HCT116 (cell line): ENCODE data around the gene HNRNPD. TPM values are rescaled to one million over a fixed set of nuclear protein-coding genes. Genes with fewer than 3 reads are reported as not detected.
"Not testable (repeated sequence)": the region's sequence is repeated elsewhere in the genome, so short reads cannot be mapped to it uniquely, and the experiment has no call there.

Source experiments
- ATAC-seq: fragments of 200-7000 bp; cut with Tn5 transposase; 2 replicates; pipeline ENCODE4 v1.9.1; 2020; ENCODE audit warnings: mild to moderate bottlenecking, moderate library complexity
- BruUV-seq: library from RNA; stranded (reverse); fragments of 400-500 nt; replicated peaks from 2 replicates; lab custom pipeline; 2021; lab: Mats Ljungman, UMichigan
- CTCF ChIA-PET: fragments of 300-600 bp; sonication (Branson Sonifier 250); formaldehyde crosslinking; loops from one replicate; lab custom pipeline; 2021; ENCODE audit warnings: antibody characterized with exemption; lab: Charles Lee
- POLR2A ChIA-PET: fragments of 300-600, 350-600 bp; sonication (Branson Sonifier 250); formaldehyde crosslinking; loops from one replicate; lab custom pipeline; 2021; ENCODE audit warnings: antibody characterized with exemption; lab: Charles Lee
- RAD21 ChIA-PET, 2 experiments: fragments of 300-600 bp; sonication (Branson Sonifier 250); formaldehyde crosslinking; loops; one replicate each; lab custom pipeline; 2023; ENCODE audit warnings: low total read pairs in 2 of 2; ENCODE audit not compliant: uncharacterized antibody in 2 of 2, unreplicated experiment in 2 of 2, low non-redundant PET in 1 of 2; lab: Charles Lee
- DNase-seq: peaks from one replicate; pipeline ENCODE4 v3.0.0-alpha.2; 2010; ENCODE audit warnings: low read depth, low spot score
- H2AFZ ChIP-seq: fragments of 200-600 bp; shearing (Covaris generic), sonication (generic); 2 replicates; pipeline ENCODE4 v1.6.1; 2017; ENCODE audit warnings: low read depth, mixed run types, mixed read lengths, antibody characterized with exemption, low read length; ENCODE audit not compliant: poor library complexity, severe bottlenecking
- H3K27ac ChIP-seq: 2 replicates; pipeline ENCODE4 v1.5.1; 2012; ENCODE audit warnings: low read depth, low read length
- H3K27me3 ChIP-seq: fragments of 200-600 bp; sonication (generic); 2 replicates; pipeline ENCODE4 v1.6.1; 2016; ENCODE audit warnings: mixed run types, low read length, mixed read lengths; ENCODE audit not compliant: insufficient read depth
- H3K36me3 ChIP-seq, 2 experiments: fragments of 200-500 bp in 1 of 2; fragments of 200-600 bp in 1 of 2; sonication (Bioruptor generic) in 1 of 2; sonication (generic) in 1 of 2; 2 replicates each; pipeline versions ENCODE4 v1.5.1 to v1.6.1; 2014 to 2016; ENCODE audit warnings: low read length in 2 of 2, inconsistent platforms in 1 of 2, mixed read lengths in 1 of 2, mixed run types in 1 of 2; ENCODE audit not compliant: insufficient read depth in 2 of 2, control insufficient read depth in 1 of 2
- H3K4me1 ChIP-seq, 2 experiments: fragments of 200-600 bp in 1 of 2; sonication (generic) in 1 of 2; 2 replicates each; pipeline versions ENCODE4 v1.5.1 to v1.6.1; 2012 to 2017; ENCODE audit warnings: low read length in 2 of 2, inconsistent platforms in 1 of 2, mild to moderate bottlenecking in 1 of 2, mixed read lengths in 1 of 2, mixed run types in 1 of 2, moderate library complexity in 1 of 2; ENCODE audit not compliant: insufficient read depth in 2 of 2, control insufficient read depth in 1 of 2
- H3K4me2 ChIP-seq: fragments of 200-600 bp; sonication (generic); 2 replicates; pipeline ENCODE4 v1.6.1; 2017; ENCODE audit warnings: mixed run types, low read length, mixed read lengths
- H3K4me3 ChIP-seq, 2 experiments: fragments of 200-600 bp in 1 of 2; sonication (generic) in 1 of 2; replicated peaks in 1 of 2; 2 replicates each; pipeline ENCODE4 v1.5.1; 2011 to 2016; ENCODE audit warnings: low read length in 2 of 2, control low read depth in 1 of 2, low read depth in 1 of 2, mild to moderate bottlenecking in 1 of 2, mixed read lengths in 1 of 2, mixed run types in 1 of 2
- H3K79me2 ChIP-seq: fragments of 200-600 bp; sonication (generic); 2 replicates; pipeline ENCODE4 v1.6.1; 2017; ENCODE audit warnings: mild to moderate bottlenecking, mixed run types, low read length, moderate library complexity, mixed read lengths; ENCODE audit not compliant: insufficient read depth
- H3K9ac ChIP-seq: fragments of 200-600 bp; sonication (generic); 2 replicates; pipeline ENCODE4 v1.6.1; 2016; ENCODE audit warnings: low read length, mixed read lengths
- H3K9me2 ChIP-seq: fragments of 200-600 bp; sonication (generic), shearing (Covaris generic); 2 replicates; pipeline ENCODE4 v1.6.1; 2017; ENCODE audit warnings: mixed run types, mild to moderate bottlenecking, moderate library complexity; ENCODE audit not compliant: insufficient read depth
- H3K9me3 ChIP-seq, 2 experiments: fragments of 200-500 bp in 1 of 2; fragments of 200-600 bp in 1 of 2; sonication (Bioruptor generic) in 1 of 2; sonication (generic) in 1 of 2; 2 replicates each; pipeline ENCODE4 v1.6.1; 2014 to 2017; ENCODE audit warnings: low read length in 2 of 2, mixed read lengths in 2 of 2, inconsistent platforms in 1 of 2, low read depth in 1 of 2, mild to moderate bottlenecking in 1 of 2, mixed run types in 1 of 2, moderate library complexity in 1 of 2; ENCODE audit not compliant: control insufficient read depth in 1 of 2, insufficient read depth in 1 of 2
- H4K20me1 ChIP-seq: fragments of 200-600 bp; sonication (generic), shearing (Covaris generic); 2 replicates; pipeline ENCODE4 v1.6.1; 2017; ENCODE audit warnings: mixed run types, mild to moderate bottlenecking, moderate library complexity; ENCODE audit not compliant: insufficient read depth
- CBX3 ChIP-seq: IDR thresholded peaks from 2 replicates; pipeline ENCODE4 v1.6.1; 2012; ENCODE audit warnings: low read depth
- CEBPB ChIP-seq: IDR thresholded peaks from 2 replicates; pipeline ENCODE4 v1.6.1; 2012; ENCODE audit warnings: low read depth
- CTCF ChIP-seq, 3 experiments: fragments of 200-600 bp in 1 of 3; sonication (generic) in 1 of 3; IDR thresholded peaks in 2 of 3; conservative IDR thresholded peaks in 1 of 3; 2 replicates each; pipeline ENCODE4 v1.5.1; 2012 to 2017; ENCODE audit warnings: low read depth in 2 of 3, low read length in 2 of 3, antibody characterized with exemption in 1 of 3, borderline replicate concordance in 1 of 3, control low read depth in 1 of 3, mild to moderate bottlenecking in 1 of 3, mixed read lengths in 1 of 3, mixed run types in 1 of 3, moderate library complexity in 1 of 3; ENCODE audit not compliant: insufficient read depth in 1 of 3
- ELF1 ChIP-seq: IDR thresholded peaks from 2 replicates; pipeline ENCODE4 v1.6.1; 2012; ENCODE audit warnings: low read depth, borderline replicate concordance
- EZH2 ChIP-seq: fragments of 200-600 bp; sonication (generic); IDR thresholded peaks from 2 replicates; pipeline ENCODE4 v1.6.1; 2017; ENCODE audit warnings: antibody characterized with exemption, mixed run types
- MAX ChIP-seq: IDR thresholded peaks from 2 replicates; pipeline ENCODE4 v1.6.1; 2012
- POLR2A ChIP-seq: IDR thresholded peaks from 2 replicates; pipeline ENCODE4 v1.7.0; 2011; ENCODE audit warnings: borderline replicate concordance; ENCODE audit not compliant: insufficient read depth, insufficient read length; ENCODE audit errors: extremely low read depth
- POLR2AphosphoS5 ChIP-seq: IDR thresholded peaks from 2 replicates; pipeline ENCODE4 v1.6.1; 2011; ENCODE audit warnings: mild to moderate bottlenecking, low read depth, low read length, moderate library complexity
- RAD21 ChIP-seq: IDR thresholded peaks from 2 replicates; pipeline ENCODE4 v1.6.1; 2012; ENCODE audit warnings: low read depth, mild to moderate bottlenecking
- REST ChIP-seq: IDR thresholded peaks from 2 replicates; pipeline ENCODE4 v1.6.1; 2012; ENCODE audit warnings: low read depth
- SIN3A ChIP-seq: IDR thresholded peaks from 2 replicates; pipeline ENCODE4 v1.6.1; 2012; ENCODE audit warnings: low read depth
- TCF7L2 ChIP-seq: IDR thresholded peaks from 2 replicates; pipeline ENCODE4 v1.7.0; 2011; ENCODE audit warnings: borderline replicate concordance, inconsistent platforms; ENCODE audit not compliant: insufficient read depth, insufficient read length; ENCODE audit errors: extremely low read depth
- ZFX ChIP-seq: fragments of 450-650 bp; IDR thresholded peaks from 2 replicates; pipeline ENCODE4 v1.6.1; 2017
- intact Hi-C: fragments of 100-400 bp; cut with micrococcal nuclease; formaldehyde crosslinking; loops from 2 replicates; pipeline ENCODE4 v1.10.0; 2022
- total RNA-seq: library from RNA; stranded (reverse); gene quantifications from one replicate; pipeline ENCODE4 v1.2.1, GENCODE V29; 2021; ENCODE audit not compliant: unreplicated experiment

The HNRNPD gene
- total RNA-seq, 1 experiment from 2014 or later: 357 TPM

DNA sequence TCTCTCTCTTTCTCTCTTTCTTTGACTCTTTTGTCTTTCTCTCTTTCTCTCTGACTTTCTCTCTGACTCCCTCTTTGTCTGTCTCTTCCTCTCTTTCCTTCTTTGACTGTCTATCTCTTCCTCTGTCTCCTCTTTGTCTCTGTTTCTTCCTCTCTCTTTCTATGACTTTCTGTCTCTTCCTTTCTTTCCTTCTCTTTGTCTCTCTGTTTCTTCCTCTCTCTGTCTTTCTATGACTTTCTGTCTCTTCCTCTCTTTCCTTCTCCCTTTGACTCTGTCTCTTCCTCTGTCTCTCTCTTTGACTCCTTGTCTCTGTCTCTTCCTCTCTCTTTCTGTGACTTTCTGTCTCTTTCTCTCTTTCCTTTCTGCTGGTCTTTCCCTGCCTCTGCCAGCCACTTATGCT is 38.7 kb downstream of the HNRNPD start:
- intact Hi-C loops: no loop called here
- H3K4me1 ChIP-seq: no peaks in the 10 kb centered on the region
- no peaks in the 10 kb centered on the region for H4K20me1 ChIP-seq
- no peak for DNase-seq
- H3K9me2 ChIP-seq: no peaks in the 10 kb centered on the region
- no peak for TF ChIP-seq CEBPB
- no peak for TF ChIP-seq POLR2AphosphoS5
- no peak for TF ChIP-seq SIN3A
- TF ChIP-seq ELF1: no peak
- no peak for TF ChIP-seq EZH2
- no peak for TF ChIP-seq TCF7L2
- no peak for TF ChIP-seq POLR2A
- no peak for TF ChIP-seq CTCF (IDR thresholded peaks at IDR 0.05 in 2 of 3, conservative IDR thresholded peaks at IDR 0.05 in 1 of 3; ENCODE audit: borderline replicate concordance in 1 of 3, insufficient read depth in 1 of 3, low read depth in 2 of 3, low read length in 2 of 3)
- TF ChIP-seq MAX: no peak
- no peak for TF ChIP-seq ZFX
- no peak for TF ChIP-seq REST
- TF ChIP-seq CBX3: no peak
- no peak for TF ChIP-seq RAD21
- no peak overlapping the region for H3K9ac ChIP-seq
- H3K27me3 ChIP-seq: no peaks in the 10 kb centered on the region
- no peak overlapping the region for H3K27ac ChIP-seq
- H3K9me3 ChIP-seq: no peaks in the 10 kb centered on the region
- no peak overlapping the region for H3K4me3 ChIP-seq
- H3K79me2 ChIP-seq: no peaks in the 10 kb centered on the region
- no peak overlapping the region for H3K4me2 ChIP-seq
- no peak overlapping the region for H2AFZ ChIP-seq
- ChIA-PET POLR2A (no interaction called here), RAD21 (no interaction called here), CTCF (no interaction called here)
- ATAC-seq: no peak
- no peaks in the 10 kb centered on the region for H3K36me3 ChIP-seq
- BruUV-seq: no TSS peak

GRCh38 chr4:82333641-82334040 is 40.1 kb downstream of the HNRNPD start:
- H4K20me1 ChIP-seq, H3K79me2 ChIP-seq, H3K4me3 ChIP-seq, DNase-seq, H3K4me2 ChIP-seq, intact Hi-C loops, H3K9ac ChIP-seq, ATAC-seq, BruUV-seq, POLR2A ChIA-PET, H3K9me3 ChIP-seq, H3K4me1 ChIP-seq, H2AFZ ChIP-seq, CTCF ChIA-PET, H3K36me3 ChIP-seq, H3K27me3 ChIP-seq, H3K27ac ChIP-seq, RAD21 ChIA-PET, H3K9me2 ChIP-seq: not testable (repeated sequence)
